IMR-90 (cell line): ENCODE measurements around the gene SRRM3. TPM values are rescaled to one million over a fixed set of nuclear protein-coding genes. Genes with fewer than 3 reads are reported as not detected.
A peak's percentile ranks its signal among the peaks of the same experiment; 100 is the strongest.

Source experiments
- ATAC-seq: fragments of 200-7000 bp; cut with Tn5 transposase; 2 replicates; pipeline ENCODE4 v1.9.1; 2020; ENCODE audit warnings: low read depth, mild to moderate bottlenecking, moderate library complexity
- BruUV-seq: library from RNA; stranded (reverse); fragments of 400-500 nt; replicated peaks from 2 replicates; lab custom pipeline; 2021; lab: Mats Ljungman, UMichigan
- CTCF ChIA-PET: fragments of 300-600 bp; formaldehyde crosslinking; extraction: SDS; loops from one replicate; lab custom pipeline; 2021; ENCODE audit warnings: antibody characterized with exemption; lab: Yijun Ruan, JAX
- POLR2A ChIA-PET: fragments of 300-600 bp; sonication (Branson Sonifier 250); formaldehyde crosslinking; loops from one replicate; lab custom pipeline; 2022; ENCODE audit warnings: antibody characterized with exemption; ENCODE audit not compliant: unreplicated experiment; lab: Charles Lee
- DNase-seq: peaks from one replicate; pipeline ENCODE4 v3.0.0; 2013
- H2AFZ ChIP-seq: replicated peaks from 2 replicates; pipeline ENCODE3; 2013; ENCODE audit warnings: low read length, mild to moderate bottlenecking; ENCODE audit not compliant: poor library complexity
- H2AK5ac ChIP-seq: 2 replicates; pipeline ENCODE4 v1.6.1; 2013; ENCODE audit warnings: low read depth, low read length, inconsistent platforms
- H2AK9ac ChIP-seq: replicated peaks from 2 replicates; pipeline ENCODE3; 2013; ENCODE audit warnings: mild to moderate bottlenecking, low read depth, low read length, moderate library complexity; ENCODE audit not compliant: poor library complexity
- H2BK120ac ChIP-seq: 2 replicates; pipeline ENCODE4 v1.6.1; 2013; ENCODE audit warnings: low read depth, low read length, inconsistent platforms
- H2BK15ac ChIP-seq: 3 replicates; pipeline ENCODE4 v1.6.1; 2013; ENCODE audit warnings: low read depth, low read length, inconsistent platforms
- H2BK20ac ChIP-seq: 2 replicates; pipeline ENCODE4 v1.6.1; 2013; ENCODE audit warnings: low read depth, mild to moderate bottlenecking, inconsistent platforms, low read length, moderate library complexity
- H2BK5ac ChIP-seq: 2 replicates; pipeline ENCODE4 v1.6.1; 2013; ENCODE audit warnings: mild to moderate bottlenecking, low read depth, low read length, inconsistent platforms; ENCODE audit not compliant: poor library complexity, severe bottlenecking
- H3K14ac ChIP-seq: replicated peaks from 2 replicates; pipeline ENCODE4 v1.6.1; 2013; ENCODE audit warnings: low read depth, low read length, inconsistent platforms
- H3K18ac ChIP-seq: 2 replicates; pipeline ENCODE4 v1.6.1; 2013; ENCODE audit warnings: low read depth, low read length, control low read depth
- H3K23ac ChIP-seq: 2 replicates; pipeline ENCODE4 v1.6.1; 2013; ENCODE audit warnings: low read depth, low read length, inconsistent platforms
- H3K27ac ChIP-seq: 2 replicates; pipeline ENCODE4 v1.5.1; 2013; ENCODE audit warnings: mild to moderate bottlenecking, control low read depth, low read length; ENCODE audit not compliant: insufficient read depth
- H3K27me3 ChIP-seq: 2 replicates; pipeline ENCODE4 v1.6.1; 2013; ENCODE audit warnings: low read length; ENCODE audit not compliant: control insufficient read depth, insufficient read depth
- H3K36me3 ChIP-seq: 2 replicates; pipeline ENCODE4 v1.6.1; 2013; ENCODE audit warnings: low read length, mixed read lengths; ENCODE audit not compliant: control insufficient read depth, insufficient read depth
- H3K4ac ChIP-seq: 2 replicates; pipeline ENCODE4 v1.6.1; 2013; ENCODE audit warnings: low read depth, low read length, inconsistent platforms
- H3K4me1 ChIP-seq: 2 replicates; pipeline ENCODE4 v1.6.1; 2013; ENCODE audit warnings: low read length, mixed read lengths; ENCODE audit not compliant: control insufficient read depth, insufficient read depth
- H3K4me2 ChIP-seq: 2 replicates; pipeline ENCODE4 v1.6.1; 2013; ENCODE audit warnings: low read depth, mild to moderate bottlenecking, control low read depth, low read length, moderate library complexity
- H3K4me3 ChIP-seq: 2 replicates; pipeline ENCODE4 v1.5.1; 2013; ENCODE audit warnings: low read depth, mild to moderate bottlenecking, control low read depth, low read length, moderate library complexity; ENCODE audit not compliant: insufficient read depth
- H3K56ac ChIP-seq: 2 replicates; pipeline ENCODE4 v1.6.1; 2013; ENCODE audit warnings: low read length, inconsistent platforms; ENCODE audit not compliant: insufficient read depth; ENCODE audit errors: extremely low read depth
- H3K79me1 ChIP-seq, 2 experiments: 2 replicates each; pipeline ENCODE4 v1.6.1; 2013; ENCODE audit warnings: low read length in 2 of 2, inconsistent platforms in 1 of 2, low read depth in 1 of 2
- H3K9ac ChIP-seq: 2 replicates; pipeline ENCODE4 v1.6.1; 2013; ENCODE audit warnings: low read depth, low read length, control low read depth
- H3K9me1 ChIP-seq: 2 replicates; pipeline ENCODE4 v1.6.1; 2013; ENCODE audit warnings: low read length, inconsistent platforms; ENCODE audit not compliant: insufficient read depth
- H3K9me3 ChIP-seq: 2 replicates; pipeline ENCODE4 v1.6.1; 2013; ENCODE audit warnings: low read length; ENCODE audit not compliant: control insufficient read depth, insufficient read depth
- H4K20me1 ChIP-seq: 2 replicates; pipeline ENCODE4 v1.6.1; 2013; ENCODE audit warnings: low read length, inconsistent platforms; ENCODE audit not compliant: insufficient read depth
- H4K5ac ChIP-seq: 2 replicates; pipeline ENCODE4 v1.6.1; 2013; ENCODE audit warnings: mild to moderate bottlenecking, low read depth, low read length, control low read depth
- H4K8ac ChIP-seq, 2 experiments: 2 replicates each; pipeline ENCODE4 v1.6.1; 2013; ENCODE audit warnings: low read depth in 2 of 2, low read length in 2 of 2, control low read depth in 1 of 2, inconsistent platforms in 1 of 2
- H4K91ac ChIP-seq: 2 replicates; pipeline ENCODE4 v1.6.1; 2013; ENCODE audit warnings: low read depth, low read length, inconsistent platforms; ENCODE audit not compliant: insufficient read depth
- CEBPB ChIP-seq: IDR thresholded peaks from 2 replicates; pipeline ENCODE4 v1.6.1; 2012; ENCODE audit warnings: low read depth, low read length, improper control_type of control experiment
- MAFK ChIP-seq: IDR thresholded peaks from 2 replicates; pipeline ENCODE4 v1.6.1; 2012; ENCODE audit warnings: low read depth, low read length, improper control_type of control experiment
- MAZ ChIP-seq: IDR thresholded peaks from 2 replicates; pipeline ENCODE4 v1.6.1; 2012; ENCODE audit warnings: low read depth, mild to moderate bottlenecking, low read length, improper control_type of control experiment, moderate library complexity, borderline replicate concordance
- MXI1 ChIP-seq: IDR thresholded peaks from 2 replicates; pipeline ENCODE4 v1.6.1; 2012; ENCODE audit warnings: low read depth, mild to moderate bottlenecking, low read length, moderate library complexity, borderline replicate concordance
- RAD21 ChIP-seq: IDR thresholded peaks from 2 replicates; pipeline ENCODE4 v1.6.1; 2012; ENCODE audit warnings: low read length, improper control_type of control experiment
- RCOR1 ChIP-seq: IDR thresholded peaks from 2 replicates; pipeline ENCODE4 v1.6.1; 2012; ENCODE audit warnings: mild to moderate bottlenecking, low read length, improper control_type of control experiment; ENCODE audit not compliant: insufficient replicate concordance
- SMC3 ChIP-seq: fragments of 150-350 bp; IDR thresholded peaks from 2 replicates; pipeline ENCODE4 v1.6.1; 2016; ENCODE audit warnings: low read depth, mild to moderate bottlenecking, antibody characterized with exemption, low read length, moderate library complexity
- WGBS, 2 experiments: methylation state at CpG; one replicate each; pipeline versions ENCODE4 v1.1.5 to v1.1.7; 2013; ENCODE audit warnings: missing lambda C conversion rate in 2 of 2; ENCODE audit not compliant: insufficient read length in 1 of 2; ENCODE audit errors: extremely low coverage in 2 of 2; 5-methylcytosine and 5-hydroxymethylcytosine counted together
- dilution Hi-C: fragments of 300-500 bp; cut with HindIII; formaldehyde crosslinking; loops from one replicate; pipeline ENCODE4 v1.14.3; 2018; ENCODE audit warnings: low sequenced_read_pairs; ENCODE audit not compliant: unreplicated experiment
- in situ Hi-C: fragments of 300-500 bp; cut with MboI; formaldehyde crosslinking; loops from 3 replicates; pipeline ENCODE4 v1.14.3; 2019; ENCODE audit warnings: low sequenced_read_pairs, inconsistent platforms, mixed read lengths
- intact Hi-C: fragments of 100-400 bp; cut with micrococcal nuclease; formaldehyde crosslinking; loops from 2 replicates; pipeline ENCODE4 v1.10.0; 2022
- polyA plus RNA-seq, 3 experiments: library from polyadenylated mRNA; depleted of rRNA; stranded (reverse); fragments of >200 nt; gene quantifications; 2 replicates each; pipeline ENCODE4 v1.2.3, GENCODE V29; 2012; ENCODE audit warnings: low replicate concordance in 1 of 3
- total RNA-seq: library from RNA; depleted of rRNA; stranded (reverse); fragments of >200 nt; gene quantifications from 2 replicates; pipeline ENCODE4 v1.2.3, GENCODE V29; 2012
- TF ChIP-seq, protein P1 (sequence below): fragments of 150-350 bp; IDR thresholded peaks from 2 replicates; pipeline ENCODE4 v1.6.1; 2016; ENCODE audit warnings: low read depth, mild to moderate bottlenecking, low read length, moderate library complexity, borderline replicate concordance
- TF ChIP-seq, protein P2 (sequence below): fragments of 150-350 bp; IDR thresholded peaks from 2 replicates; pipeline ENCODE4 v1.6.1; 2017; ENCODE audit warnings: mild to moderate bottlenecking, antibody characterized with exemption, low read length, low read depth

Gene SRRM3
- total and polyA plus RNA-seq, 2 of the 4 experiments (the other 2 are of a cell fraction): 0.18 to 2.5 TPM

DNA sequence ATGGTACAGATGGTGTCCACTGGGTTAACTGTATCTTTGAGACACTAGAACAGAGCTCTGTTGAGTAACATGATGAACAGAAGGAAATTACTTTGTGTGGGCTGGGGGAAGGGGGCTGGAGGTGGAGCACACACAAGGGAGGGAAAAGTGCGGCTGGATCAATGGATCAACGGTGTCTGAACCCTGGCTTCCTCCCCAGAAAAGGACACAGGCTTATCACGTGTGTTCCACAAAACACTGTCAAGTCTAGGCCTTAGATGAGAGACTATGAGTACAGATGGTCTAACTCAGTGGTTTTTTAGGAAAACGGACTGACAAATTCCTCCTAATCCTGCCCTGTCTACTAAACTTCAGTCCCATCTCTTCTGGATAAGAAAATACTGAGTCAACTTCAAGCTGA is 128.6 kb downstream of the SRRM3 start:
- dilution Hi-C loops (no loop called here), in situ Hi-C loops (no loop called here)
- peaks cover 4 to 82% of the 10 kb centered on the region in 2 experiments; a peak in 3 of 4 replicates for H3K79me1 ChIP-seq

More for the DNA sequence above, 128.6 kb downstream of the SRRM3 start:
- no peak overlapping the region for H3K27ac ChIP-seq
- intact Hi-C loops: no loop called here
- H3K4ac ChIP-seq: no peak overlapping the region
- WGBS, 2 experiments: 80% methylated on average over 1 of the region's 4 CpGs; no CpG with 5 or more reads in 1 of the 2 experiments
- H4K20me1 ChIP-seq: peaks cover 98% of the 10 kb centered on the region
- no peak for TF ChIP-seq RCOR1
- TF ChIP-seq RAD21: no peak
- TF ChIP-seq CEBPB: no peak
- TF ChIP-seq, protein P1, sequence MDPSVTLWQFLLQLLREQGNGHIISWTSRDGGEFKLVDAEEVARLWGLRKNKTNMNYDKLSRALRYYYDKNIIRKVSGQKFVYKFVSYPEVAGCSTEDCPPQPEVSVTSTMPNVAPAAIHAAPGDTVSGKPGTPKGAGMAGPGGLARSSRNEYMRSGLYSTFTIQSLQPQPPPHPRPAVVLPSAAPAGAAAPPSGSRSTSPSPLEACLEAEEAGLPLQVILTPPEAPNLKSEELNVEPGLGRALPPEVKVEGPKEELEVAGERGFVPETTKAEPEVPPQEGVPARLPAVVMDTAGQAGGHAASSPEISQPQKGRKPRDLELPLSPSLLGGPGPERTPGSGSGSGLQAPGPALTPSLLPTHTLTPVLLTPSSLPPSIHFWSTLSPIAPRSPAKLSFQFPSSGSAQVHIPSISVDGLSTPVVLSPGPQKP: no peak
- TF ChIP-seq MAFK: no peak
- TF ChIP-seq MAZ: no peak
- TF ChIP-seq MXI1: no peak
- TF ChIP-seq, protein P2, sequence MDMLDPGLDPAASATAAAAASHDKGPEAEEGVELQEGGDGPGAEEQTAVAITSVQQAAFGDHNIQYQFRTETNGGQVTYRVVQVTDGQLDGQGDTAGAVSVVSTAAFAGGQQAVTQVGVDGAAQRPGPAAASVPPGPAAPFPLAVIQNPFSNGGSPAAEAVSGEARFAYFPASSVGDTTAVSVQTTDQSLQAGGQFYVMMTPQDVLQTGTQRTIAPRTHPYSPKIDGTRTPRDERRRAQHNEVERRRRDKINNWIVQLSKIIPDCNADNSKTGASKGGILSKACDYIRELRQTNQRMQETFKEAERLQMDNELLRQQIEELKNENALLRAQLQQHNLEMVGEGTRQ: no peak
- TF ChIP-seq SMC3: no peak
- H3K4me1 ChIP-seq: peaks cover 10% of the 10 kb centered on the region
- BruUV-seq: no TSS peak
- H3K56ac ChIP-seq: no peak overlapping the region
- DNase-seq (no peak), ATAC-seq (no peak)
- H4K8ac ChIP-seq: no peak overlapping the region
- H2BK20ac ChIP-seq: no peak overlapping the region
- no peak overlapping the region for H4K5ac ChIP-seq
- H3K36me3 ChIP-seq: peaks cover 43% of the 10 kb centered on the region
- H3K9me1 ChIP-seq: peaks cover 29% of the 10 kb centered on the region
- no peak overlapping the region for H3K4me2 ChIP-seq
- no peak overlapping the region for H2BK5ac ChIP-seq
- H3K23ac ChIP-seq: 0 out of 2 replicates have a peak overlapping the region, but pooled peaks have one; percentile 8
- no peak overlapping the region for H3K9ac ChIP-seq
- H3K14ac ChIP-seq: no peak overlapping the region
- H3K27me3 ChIP-seq: no peaks in the 10 kb centered on the region
- POLR2A ChIA-PET: no interaction called here
- H3K18ac ChIP-seq: no peak overlapping the region
- no peaks in the 10 kb centered on the region for H3K9me3 ChIP-seq
- CTCF ChIA-PET: no interaction called here
- no peak overlapping the region for H4K91ac ChIP-seq
- no peak overlapping the region for H2AK5ac ChIP-seq
- no peak overlapping the region for H2AK9ac ChIP-seq
- H2BK120ac ChIP-seq: no peak overlapping the region
- no peak overlapping the region for H2BK15ac ChIP-seq
- no peak overlapping the region for H2AFZ ChIP-seq
- H3K4me3 ChIP-seq: no peak overlapping the region
